ENCODE results near the gene SEC22A. TPM values are rescaled to one million over a fixed set of nuclear protein-coding genes. Genes with fewer than 3 reads are reported as not detected.

The SEC22A gene
- total RNA-seq, 4 donors from 2014 or later, result 17.7 to 49.4 (median 24.2) TPM

- peaks cover 0 to 17% (median 0%) of the 10 kb centered on the region in 3 donors for H3K36me3 ChIP-seq
- TF ChIP-seq CTCF (IDR thresholded peaks at IDR 0.05) (no peak), EP300 (IDR thresholded peaks at IDR 0.05) (no peak), POLR2A (IDR thresholded peaks at IDR 0.05) (no peak)
- WGBS, 2 donors, result 31 to 43% methylated on average over 4 of the region's 4 CpGs
Measured at GRCh38 chr3:123315271-123315595, 113.5 kb downstream of the SEC22A start.

GRCh38 chr3:123317716-123318115, 116.0 kb downstream of the SEC22A start:
- no peak overlapping the region for H3K4me3 ChIP-seq
- no peaks in the 10 kb centered on the region for H3K9me3 ChIP-seq
- H3K27me3 ChIP-seq, result no peaks in the 10 kb centered on the region
- WGBS, 2 donors, result 92 to 93% methylated on average over 14 of the region's 14 CpGs
- no peak for TF ChIP-seq POLR2A (IDR thresholded peaks at IDR 0.05)
- TF ChIP-seq EP300 (IDR thresholded peaks at IDR 0.05), result no peak
- TF ChIP-seq CTCF (IDR thresholded peaks at IDR 0.05), result no peak
- peaks cover 0 to 17% (median 0%) of the 10 kb centered on the region in 3 donors for H3K36me3 ChIP-seq
- no peaks in the 10 kb centered on the region for H3K4me1 ChIP-seq
- no peak overlapping the region for H3K27ac ChIP-seq
- DNase-seq (ENCODE audit: low spot score in 2 of 2), result no peak

More at GRCh38 chr3:123315271-123315595, 113.5 kb downstream of the SEC22A start:
- H3K4me3 ChIP-seq, result no peak overlapping the region
- H3K9me3 ChIP-seq, result no peaks in the 10 kb centered on the region
- no peaks in the 10 kb centered on the region for H3K27me3 ChIP-seq
- H3K4me1 ChIP-seq, result no peaks in the 10 kb centered on the region
- no peak for DNase-seq (ENCODE audit: low spot score in 2 of 2)
- no peak overlapping the region for H3K27ac ChIP-seq

DNA sequence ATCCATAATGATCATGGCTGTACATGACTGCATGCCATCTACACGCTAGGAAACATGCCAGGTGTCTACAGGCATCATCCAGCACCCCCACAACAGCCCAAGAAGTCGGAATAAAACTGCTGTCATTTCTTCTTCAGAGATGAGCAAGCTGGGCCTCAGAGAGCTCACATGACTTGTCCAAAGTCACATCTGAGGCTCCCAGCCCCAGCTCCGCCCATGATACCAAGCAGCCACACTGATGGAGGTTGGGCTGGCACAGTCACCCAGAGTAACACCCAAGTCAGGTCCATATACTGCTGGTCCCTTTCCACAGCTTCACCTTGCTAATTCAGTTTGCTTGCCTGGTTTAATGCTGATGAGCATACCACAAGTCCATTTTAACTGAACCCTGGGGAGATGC, 116.6 kb downstream of the SEC22A start:
- Histone ChIP-seq H3K9me3 (no peaks in the 10 kb centered on the region), H3K27ac (no peak overlapping the region), H3K27me3 (no peaks in the 10 kb centered on the region), H3K4me1 (no peaks in the 10 kb centered on the region), H3K4me3 (no peak overlapping the region), H3K36me3 (peaks cover 0 to 17% (median 0%) of the 10 kb centered on the region in 3 donors)
- no peak for TF ChIP-seq EP300 (IDR thresholded peaks at IDR 0.05)
- TF ChIP-seq POLR2A (IDR thresholded peaks at IDR 0.05), result no peak
- no peak for TF ChIP-seq CTCF (IDR thresholded peaks at IDR 0.05)
- DNase-seq (ENCODE audit: low spot score in 2 of 2), result no peak
- WGBS, 2 donors, result 85 to 94% methylated on average over 3 of the region's 3 CpGs

- Histone ChIP-seq H3K4me3 (no peak overlapping the region), H3K4me1 (no peaks in the 10 kb centered on the region), H3K27me3 (no peaks in the 10 kb centered on the region), H3K9me3 (no peaks in the 10 kb centered on the region), H3K27ac (no peak overlapping the region), H3K36me3 (peaks cover 0 to 22% (median 0%) of the 10 kb centered on the region in 3 donors)
- TF ChIP-seq CTCF (IDR thresholded peaks at IDR 0.05) (no peak), POLR2A (IDR thresholded peaks at IDR 0.05) (no peak), EP300 (IDR thresholded peaks at IDR 0.05) (no peak)
- no peak for DNase-seq (ENCODE audit: low spot score in 2 of 2)
- WGBS, 2 donors, result 43 to 63% methylated on average over 10 of the region's 10 CpGs
Measured at GRCh38 chr3:123319760-123320159, 118.0 kb downstream of the SEC22A start.

GRCh38 chr3:123320221-123320620, 118.5 kb downstream of the SEC22A start:
- DNase-seq (ENCODE audit: low spot score in 2 of 2), result no peak
- 76 to 90% methylated on average over 5 of the region's 5 CpGs for WGBS, 2 donors
- Histone ChIP-seq H3K4me1 (no peaks in the 10 kb centered on the region), H3K27me3 (no peaks in the 10 kb centered on the region), H3K36me3 (peaks cover 0 to 25% (median 0%) of the 10 kb centered on the region in 3 donors), H3K4me3 (no peak overlapping the region), H3K27ac (no peak overlapping the region), H3K9me3 (no peaks in the 10 kb centered on the region)
- TF ChIP-seq POLR2A (IDR thresholded peaks at IDR 0.05) (no peak), EP300 (IDR thresholded peaks at IDR 0.05) (no peak), CTCF (IDR thresholded peaks at IDR 0.05) (no peak)
